Natural killer cell (primary cell): ENCODE measurements around the gene EED. TPM values are rescaled to one million over a fixed set of nuclear protein-coding genes. Genes with fewer than 3 reads are reported as not detected.
"Not testable (repeated sequence)": the region's sequence is repeated elsewhere in the genome, so short reads cannot be mapped to it uniquely, and the experiment has no call there.

Experiments used
- ATAC-seq, 3 donors: fragments of 150-1000 bp in 2 of 3; fragments of 200-7000 bp in 1 of 3; cut with Tn5 transposase; 1 replicate in 1 of 3; 2 replicates in 2 of 3; pipeline ENCODE4 v1.10.0; 2021; ENCODE audit warnings: mild to moderate bottlenecking in 2 of 3, moderate library complexity in 2 of 3
- DNase-seq, 2 donors: peaks; one replicate each; pipeline versions ENCODE4 v3.0.0 to v3.0.0-alpha.2; 2013 to 2021; ENCODE audit warnings: mixed read lengths in 1 of 2
- H3K27ac ChIP-seq: one replicate; pipeline ENCODE4 v1.5.1; 2013; ENCODE audit warnings: mild to moderate bottlenecking, low read length
- H3K27me3 ChIP-seq: one replicate; pipeline ENCODE4 v1.6.1; 2013; ENCODE audit warnings: low read length; ENCODE audit not compliant: control insufficient read depth, insufficient read depth
- H3K36me3 ChIP-seq: one replicate; pipeline ENCODE4 v1.6.1; 2013; ENCODE audit warnings: low read length; ENCODE audit not compliant: control insufficient read depth, insufficient read depth
- H3K4me1 ChIP-seq: one replicate; pipeline ENCODE4 v1.6.1; 2013; ENCODE audit warnings: low read length; ENCODE audit not compliant: control insufficient read depth, insufficient read depth
- H3K4me3 ChIP-seq: one replicate; pipeline ENCODE4 v1.5.1; 2013; ENCODE audit warnings: low read length
- H3K9me3 ChIP-seq: one replicate; pipeline ENCODE4 v1.6.1; 2013; ENCODE audit warnings: low read length; ENCODE audit not compliant: control insufficient read depth, insufficient read depth
- H3K27ac Mint-ChIP-seq, 2 donors: one replicate each; pipeline ENCODE4 v1.8.0; 2022; ENCODE audit warnings: mild to moderate bottlenecking in 2 of 2, mixed read lengths in 2 of 2, moderate library complexity in 1 of 2
- H3K27me3 Mint-ChIP-seq, 2 donors: one replicate each; pipeline ENCODE4 v1.8.0; 2022; ENCODE audit warnings: low read depth in 2 of 2, mixed read lengths in 2 of 2
- H3K36me3 Mint-ChIP-seq: one replicate; pipeline ENCODE4 v1.8.0; 2022; ENCODE audit warnings: mixed read lengths
- H3K4me1 Mint-ChIP-seq, 2 donors: one replicate each; pipeline ENCODE4 v1.8.0; 2022; ENCODE audit warnings: mixed read lengths in 2 of 2
- H3K4me3 Mint-ChIP-seq: one replicate; pipeline ENCODE4 v1.8.0; 2022; ENCODE audit warnings: mild to moderate bottlenecking, moderate library complexity, mixed read lengths
- H3K9me3 Mint-ChIP-seq, 2 donors: one replicate each; pipeline ENCODE4 v1.8.0; 2022; ENCODE audit warnings: mixed read lengths in 2 of 2
- CTCF ChIP-seq: fragments of 200-600 bp; IDR thresholded peaks from one replicate; pipeline ENCODE4 v1.8.0; 2022; ENCODE audit warnings: antibody characterized with exemption
- WGBS: methylation state at CpG from one replicate; pipeline ENCODE4 v1.1.7; 2013; ENCODE audit warnings: missing lambda C conversion rate; ENCODE audit not compliant: insufficient coverage; 5-methylcytosine and 5-hydroxymethylcytosine counted together
- intact Hi-C: fragments of 100-400 bp; cut with micrococcal nuclease; formaldehyde crosslinking; loops from one replicate; pipeline ENCODE4 v1.14.2; 2022
- total RNA-seq, 4 donors: library from RNA; stranded (reverse); fragments of 120-200 nt in 1 of 4; gene quantifications; one replicate each; pipeline versions ENCODE4 v1.2.3 to v1.2.4, GENCODE V29; 2013 to 2022

EED gene
- total RNA-seq, 3 donors from 2014 or later (not counting 1 experiment from before 2014, with no cell fraction given): 26.0 to 36.9 (median 34.0) TPM

- TF ChIP-seq CTCF: no peak
- H3K4me3 ChIP-seq: no peak overlapping the region
- H3K9me3 Mint-ChIP-seq: no peaks in the 10 kb centered on the region
- DNase-seq (no peak), ATAC-seq (no peak)
- H3K9me3 ChIP-seq: no peaks in the 10 kb centered on the region
- no peaks in the 10 kb centered on the region for H3K4me1 ChIP-seq
- H3K27me3 Mint-ChIP-seq: no peaks in the 10 kb centered on the region
- 94% methylated on average over 2 of the region's 3 CpGs for WGBS
- no peak overlapping the region for H3K27ac Mint-ChIP-seq
- intact Hi-C loops: no loop called here
- no peak overlapping the region for H3K4me3 Mint-ChIP-seq
- no peaks in the 10 kb centered on the region for H3K27me3 ChIP-seq
- peaks cover 46% of the 10 kb centered on the region for H3K36me3 ChIP-seq
- no peaks in the 10 kb centered on the region for H3K36me3 Mint-ChIP-seq
- H3K27ac ChIP-seq: no peak overlapping the region
- peaks cover 6 to 14% of the 10 kb centered on the region in 2 donors for H3K4me1 Mint-ChIP-seq
These were observed 35.2 kb downstream of the EED start for GRCh38 chr11:86279747-86280146.

- no peaks in the 10 kb centered on the region for H3K9me3 ChIP-seq
- H3K27me3 ChIP-seq: no peaks in the 10 kb centered on the region
- intact Hi-C loops: no loop called here
- no peak for ATAC-seq
- TF ChIP-seq CTCF: no peak
- no peaks in the 10 kb centered on the region for H3K36me3 Mint-ChIP-seq
- H3K27ac ChIP-seq: no peak overlapping the region
- no peak overlapping the region for H3K4me3 ChIP-seq
- no peaks in the 10 kb centered on the region for H3K9me3 Mint-ChIP-seq
- no peak overlapping the region for H3K27ac Mint-ChIP-seq
- H3K27me3 Mint-ChIP-seq: no peaks in the 10 kb centered on the region
- peaks cover 5 to 6% of the 10 kb centered on the region in 2 donors for H3K4me1 Mint-ChIP-seq
- DNase-seq: no peak
- H3K36me3 ChIP-seq: peaks cover 6% of the 10 kb centered on the region
- H3K4me3 Mint-ChIP-seq: no peak overlapping the region
- WGBS: 92% methylated on average over 2 of the region's 2 CpGs
- H3K4me1 ChIP-seq: peaks cover 14% of the 10 kb centered on the region
These were observed 42.9 kb downstream of the EED start for GRCh38 chr11:86287468-86287796.

GRCh38 chr11:86288776-86289507, 44.4 kb downstream of the EED start:
- Histone ChIP-seq H3K36me3 (peaks cover 6% of the 10 kb centered on the region), H3K27ac (no peak overlapping the region), H3K9me3 (no peaks in the 10 kb centered on the region), H3K27me3 (no peaks in the 10 kb centered on the region), H3K4me3 (no peak overlapping the region), H3K4me1 (peaks cover 14% of the 10 kb centered on the region)
- intact Hi-C loops: no loop called here
- ATAC-seq (no peak), DNase-seq (peak in 1 of 2 donors; percentile 11)
- Mint-ChIP-seq H3K27ac (peak overlapping the region in 1 of 2 donors; percentile 41), H3K4me3 (no peak overlapping the region), H3K36me3 (no peaks in the 10 kb centered on the region), H3K9me3 (no peaks in the 10 kb centered on the region), H3K27me3 (no peaks in the 10 kb centered on the region), H3K4me1 (peaks cover 5 to 6% of the 10 kb centered on the region in 2 donors)
- 70% methylated on average over 7 of the region's 7 CpGs for WGBS
- no peak for TF ChIP-seq CTCF

- not testable (repeated sequence) for DNase-seq, H3K27me3 Mint-ChIP-seq, H3K9me3 ChIP-seq, H3K36me3 Mint-ChIP-seq, H3K4me3 ChIP-seq, H3K36me3 ChIP-seq, H3K27me3 ChIP-seq, H3K9me3 Mint-ChIP-seq, H3K27ac ChIP-seq, H3K4me1 Mint-ChIP-seq, H3K4me3 Mint-ChIP-seq, ATAC-seq
- 81% methylated on average over 9 of the region's 9 CpGs for WGBS
- intact Hi-C loops: loop anchor here (5.0 kb wide), 1 partner anchor 432 kb away; the partner anchor contains the start of gene CCDC83
- H3K4me1 ChIP-seq: peaks cover 14% of the 10 kb centered on the region
- peak overlapping the region in 1 of 2 donors; percentile 41 for H3K27ac Mint-ChIP-seq
These were observed 45.1 kb downstream of the EED start for GRCh38 chr11:86289508-86290280.
